GM21737 (cell line): ENCODE data around the gene PTH1R.

Experiments used
- ATAC-seq: cut with Tn5 transposase; IDR thresholded peaks from one replicate; pipeline ENCODE4 v1.9.1; 2021; ENCODE audit warnings: mild to moderate bottlenecking, moderate library complexity; ENCODE audit not compliant: unreplicated experiment

PTH1R gene

DNA sequence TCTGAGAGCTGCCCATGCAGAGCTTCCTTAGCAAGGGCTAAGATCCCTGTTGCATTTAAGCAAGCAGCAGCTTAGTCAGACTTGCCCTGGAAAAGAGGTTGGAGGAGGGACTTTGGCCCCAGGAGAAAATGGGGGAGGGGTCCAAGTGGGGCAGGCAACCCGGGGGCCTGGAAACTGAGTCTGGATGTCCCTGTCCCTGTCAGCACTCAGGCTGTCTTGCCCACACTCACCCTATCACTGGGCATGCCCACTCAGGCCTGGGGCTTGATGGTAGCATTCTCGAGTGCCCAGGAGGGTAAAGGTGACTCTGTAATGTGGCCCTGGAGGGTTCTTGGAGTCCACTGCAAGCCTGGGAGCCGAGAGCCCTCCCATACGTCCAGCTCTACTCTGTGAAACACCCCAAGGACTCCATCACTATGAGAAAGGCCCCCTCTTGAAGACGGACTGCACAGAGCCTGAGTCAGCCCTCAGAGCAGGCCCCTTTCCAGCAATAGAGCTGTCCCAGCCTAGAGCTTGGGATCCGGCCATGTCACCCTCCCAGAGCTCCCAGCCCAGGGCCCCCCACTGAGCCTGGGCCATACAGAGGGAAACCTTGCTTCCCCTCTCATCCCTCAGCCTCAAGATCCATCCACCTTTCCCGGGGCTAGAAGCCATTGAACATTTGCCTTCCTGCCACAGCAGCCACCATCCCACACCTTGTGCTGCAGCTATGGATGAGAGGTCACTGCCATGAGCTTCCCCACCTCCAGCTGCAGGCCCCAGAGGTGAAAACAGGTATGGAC lies 27.6 kb upstream of the PTH1R start:
- ATAC-seq, result no peak

DNA sequence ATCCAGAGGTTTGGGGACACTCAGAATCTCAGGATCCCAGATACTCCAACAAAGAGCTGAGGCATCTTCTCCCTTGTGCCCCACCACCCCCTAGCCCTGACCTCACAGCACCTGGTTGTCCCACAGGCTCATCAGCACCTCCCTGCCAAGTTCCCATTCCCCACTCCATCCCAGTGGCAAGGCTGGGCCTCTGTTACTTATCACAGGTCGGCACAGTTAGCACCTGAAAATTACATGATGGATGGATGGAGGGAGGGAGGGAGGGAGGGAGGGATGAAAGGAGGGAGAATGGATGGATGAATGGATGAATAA lies 27.1 kb upstream of the PTH1R start:
- ATAC-seq, result no peak

DNA sequence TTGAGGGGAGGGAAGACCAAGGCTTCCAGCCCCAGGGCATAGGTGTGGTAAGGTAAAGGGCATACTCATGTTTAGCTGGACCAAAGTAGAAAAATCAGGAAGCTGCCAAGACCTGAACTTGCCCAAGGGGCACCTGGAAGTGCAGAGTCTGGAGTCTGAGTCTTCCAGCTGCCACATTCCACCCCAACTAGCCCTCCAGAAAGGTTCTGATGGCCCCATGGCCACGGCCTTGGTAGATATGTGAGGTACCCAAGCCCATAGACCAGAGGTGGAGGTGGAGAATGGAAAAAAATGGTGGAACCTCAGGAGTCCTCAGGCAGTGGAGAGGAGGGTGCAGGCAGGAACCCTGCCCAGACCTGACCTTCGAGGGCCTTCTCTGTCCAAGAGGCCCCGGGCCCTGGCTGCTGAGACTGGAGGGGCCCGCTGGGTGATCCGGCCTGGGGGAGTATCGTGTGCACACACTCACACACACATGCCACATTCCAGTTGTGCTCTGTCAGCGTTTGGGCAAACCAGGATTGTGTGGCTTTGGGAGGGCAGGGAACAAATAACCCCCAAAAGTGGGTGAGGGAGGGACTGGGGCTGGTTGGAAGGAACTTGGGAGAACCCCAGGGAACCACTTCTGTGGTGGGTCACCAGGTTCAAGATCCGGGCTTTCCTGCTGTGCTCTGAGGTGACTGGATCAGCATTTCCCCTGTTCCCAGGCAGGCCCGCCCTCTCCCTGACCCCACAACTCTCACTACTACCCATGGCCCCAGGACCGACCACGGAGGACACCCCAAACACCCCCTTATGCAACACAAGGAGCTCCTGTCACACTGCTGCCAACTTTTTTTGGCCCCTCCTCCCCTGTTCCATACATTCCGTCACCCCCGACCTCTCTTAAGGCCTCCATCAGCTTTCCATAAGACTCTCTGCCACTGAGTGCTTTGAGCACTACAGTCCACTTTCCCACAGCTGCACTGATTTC lies 25.9 kb upstream of the PTH1R start:
- no peak for ATAC-seq

DNA sequence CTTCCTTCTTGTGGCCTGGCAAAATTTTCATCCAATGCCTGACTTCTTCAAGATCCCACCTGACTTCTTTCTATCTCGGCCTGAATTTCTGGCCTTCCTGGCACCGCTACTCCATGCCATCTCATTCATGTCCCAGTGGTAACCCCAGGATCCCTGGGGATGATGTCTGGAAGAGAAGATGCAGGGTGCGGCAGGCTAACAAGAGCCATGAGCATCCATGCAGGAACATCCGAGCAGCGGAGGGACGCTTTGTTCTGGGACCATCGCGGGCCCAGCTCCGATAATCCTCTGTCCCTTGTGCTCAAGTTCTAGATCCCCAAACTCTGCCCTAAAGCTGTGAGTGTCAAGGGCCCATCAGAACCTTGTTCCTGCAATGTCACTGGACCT lies 25.2 kb upstream of the PTH1R start:
- no peak for ATAC-seq

DNA sequence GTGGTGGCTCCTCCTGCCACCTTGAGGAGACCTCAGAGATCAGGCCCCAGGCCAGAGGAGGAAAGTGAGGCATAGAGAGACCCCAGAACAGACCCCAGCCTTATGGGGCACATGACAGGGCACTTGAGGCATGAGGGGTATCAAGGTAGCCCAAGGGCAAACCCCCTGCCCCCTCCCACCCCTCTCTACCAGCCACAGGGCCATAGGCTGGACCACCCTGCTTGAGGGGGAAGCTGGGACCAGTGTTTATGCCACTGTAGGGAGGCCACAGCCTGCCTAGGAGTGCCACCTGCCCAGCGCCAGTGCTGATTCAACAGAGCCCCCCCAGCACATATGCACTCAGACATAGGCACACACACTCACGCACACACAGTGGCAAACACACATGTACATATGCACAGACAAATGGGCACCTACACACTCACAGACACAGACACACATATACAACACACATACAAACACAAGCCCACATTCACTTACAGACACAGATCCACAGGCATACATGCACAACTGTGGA lies 24.6 kb upstream of the PTH1R start:
- ATAC-seq, result no peak

DNA sequence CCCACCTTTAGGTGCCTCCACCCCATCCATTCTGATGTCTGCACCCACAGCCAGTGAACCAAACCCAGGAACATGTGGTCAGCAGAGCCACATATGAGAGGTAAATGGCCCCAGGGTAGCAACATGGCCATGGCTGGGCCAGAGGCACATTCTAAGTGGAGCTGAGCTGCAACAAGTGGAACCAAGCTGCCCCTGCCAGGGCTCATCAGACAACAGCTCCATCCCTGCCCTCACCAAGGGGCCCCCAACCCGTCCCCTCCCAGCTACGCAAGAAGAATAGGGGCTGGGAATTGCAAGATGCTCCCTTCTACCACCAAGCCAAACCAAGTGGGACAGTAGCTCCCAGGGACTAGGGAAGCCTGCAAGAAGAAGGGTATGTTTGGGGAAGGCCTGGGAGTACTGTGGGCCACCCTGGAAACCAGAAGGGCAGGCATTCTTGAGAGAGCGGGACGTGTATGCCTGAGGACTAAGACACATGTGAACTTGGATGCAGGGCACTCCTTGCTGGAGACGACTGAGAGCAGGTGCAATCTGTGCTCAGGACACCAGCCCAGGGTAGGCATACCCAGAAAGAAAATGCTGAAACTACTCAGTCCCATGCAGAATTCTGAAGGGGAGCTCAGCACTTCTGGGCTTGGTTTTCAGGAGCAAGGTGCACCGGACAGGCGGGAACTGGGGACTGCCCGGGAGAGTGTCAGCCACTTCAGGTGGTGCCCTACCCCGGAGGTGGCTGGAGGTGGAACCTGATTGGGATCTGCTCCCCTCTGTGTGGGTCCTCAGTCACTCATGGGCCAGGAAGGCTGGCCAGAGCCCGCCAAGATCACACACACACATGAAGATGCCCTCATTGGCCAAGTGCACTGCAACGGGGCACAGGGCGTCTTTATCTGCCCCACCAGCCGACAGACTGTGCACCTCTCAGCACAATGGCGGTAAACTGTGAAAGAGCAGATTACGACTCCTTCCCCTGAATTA lies 23.8 kb upstream of the PTH1R start:
- ATAC-seq, result no peak

DNA sequence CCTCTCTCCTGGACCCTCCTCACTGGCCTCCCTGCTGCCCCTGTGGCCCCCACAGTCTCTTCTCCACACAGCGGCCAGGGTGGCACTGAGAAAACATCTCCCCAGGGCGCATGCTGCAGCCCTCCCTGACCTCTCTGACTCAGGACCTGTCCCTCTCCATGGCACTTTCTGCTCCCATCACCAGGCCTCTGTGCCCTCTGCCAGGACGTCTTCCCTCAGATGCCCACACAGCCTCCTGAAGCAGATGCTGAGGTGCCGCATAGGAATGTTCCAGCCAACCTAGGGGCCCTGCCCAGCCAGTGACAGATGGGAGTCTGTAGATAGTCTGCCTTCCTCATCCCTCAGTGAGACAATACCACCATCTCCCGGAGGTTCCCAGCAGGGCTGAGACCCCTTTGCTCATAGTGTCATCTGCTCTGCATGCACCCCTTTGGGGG lies 22.9 kb upstream of the PTH1R start:
- no peak for ATAC-seq

DNA sequence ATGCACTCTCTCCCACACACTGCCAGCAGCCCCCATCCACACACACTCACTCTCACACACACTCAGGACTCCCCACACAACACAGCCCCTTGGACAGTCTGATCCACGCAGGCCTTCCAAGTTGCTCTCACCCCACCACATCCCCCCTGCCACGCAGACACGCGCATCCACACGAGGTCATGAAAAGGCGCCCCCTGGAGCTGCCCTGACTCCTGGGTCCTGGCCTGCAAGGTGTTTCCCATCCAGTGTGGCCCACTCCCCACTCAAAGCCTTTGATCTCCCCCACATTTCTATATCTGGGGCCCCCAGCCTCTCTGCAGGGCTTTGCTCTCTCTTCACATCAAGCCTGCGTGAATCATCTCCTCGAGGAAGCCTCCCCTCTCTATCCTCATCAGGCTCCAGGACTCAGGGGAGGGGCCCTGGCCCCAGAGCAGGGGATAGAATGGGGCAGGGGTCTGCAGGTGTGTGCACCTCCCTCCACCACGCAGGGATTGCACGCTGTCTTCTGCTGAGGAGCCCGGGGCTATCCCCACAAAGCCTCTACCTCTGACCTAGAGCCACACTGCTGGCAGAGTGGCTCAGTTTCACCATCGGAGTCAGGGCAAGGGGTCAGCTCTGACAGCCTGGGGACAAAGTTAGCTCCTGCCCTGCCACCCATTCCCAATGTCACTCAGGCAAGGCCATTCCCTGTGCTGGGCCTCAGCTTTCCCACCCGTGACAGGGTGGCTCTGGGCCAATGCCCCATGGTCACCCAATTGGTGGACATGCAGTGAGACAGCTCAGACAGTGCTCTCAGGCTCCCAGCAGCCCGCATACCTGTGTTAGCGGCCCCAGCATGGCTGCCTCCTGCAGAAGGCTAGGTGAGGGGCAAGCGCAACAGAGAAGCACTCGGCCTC lies 20.7 kb upstream of the PTH1R start:
- no peak for ATAC-seq

DNA sequence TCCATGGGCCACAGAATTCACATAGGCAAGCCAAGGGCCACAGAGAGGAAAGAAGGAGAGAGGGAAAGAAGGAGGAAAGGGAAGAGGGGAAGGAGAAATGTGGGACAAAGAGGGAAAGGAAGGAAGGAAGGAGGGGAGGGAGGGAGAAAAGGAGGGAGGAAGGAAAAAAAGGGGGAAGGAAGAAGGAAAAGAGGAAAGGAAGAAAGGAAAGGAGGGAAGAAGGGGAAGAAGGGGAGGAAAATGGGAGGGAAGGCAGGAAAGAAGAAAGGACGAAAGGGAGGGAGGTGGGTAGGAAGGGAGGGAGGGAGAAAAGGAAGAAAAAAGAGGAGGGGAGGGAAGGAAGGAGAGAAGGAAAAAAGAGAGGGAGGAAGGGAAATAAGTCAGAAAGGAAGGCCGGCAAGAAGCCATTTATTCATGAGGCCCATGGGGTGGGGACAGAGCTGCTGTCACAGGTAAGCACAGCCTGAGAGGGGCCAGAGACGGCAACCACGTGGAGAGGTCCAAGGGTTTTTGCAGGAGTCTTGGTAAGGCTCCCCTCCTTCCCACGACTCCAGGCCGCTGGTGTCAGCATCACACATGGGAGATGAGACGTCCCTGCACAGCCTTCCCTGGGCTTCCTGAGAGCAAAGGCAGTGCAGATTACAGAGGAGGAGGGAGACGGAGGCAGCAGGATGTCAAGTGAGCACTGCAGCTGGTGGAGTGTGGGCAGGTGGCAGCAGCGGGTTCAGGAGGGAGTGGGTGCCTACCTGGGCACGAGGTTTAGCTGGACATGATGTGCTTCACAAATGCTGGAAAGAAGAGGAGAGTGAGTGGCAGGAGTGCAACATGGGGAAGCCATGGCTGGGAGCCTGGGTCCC lies 19.8 kb upstream of the PTH1R start:
- no peak for ATAC-seq

DNA sequence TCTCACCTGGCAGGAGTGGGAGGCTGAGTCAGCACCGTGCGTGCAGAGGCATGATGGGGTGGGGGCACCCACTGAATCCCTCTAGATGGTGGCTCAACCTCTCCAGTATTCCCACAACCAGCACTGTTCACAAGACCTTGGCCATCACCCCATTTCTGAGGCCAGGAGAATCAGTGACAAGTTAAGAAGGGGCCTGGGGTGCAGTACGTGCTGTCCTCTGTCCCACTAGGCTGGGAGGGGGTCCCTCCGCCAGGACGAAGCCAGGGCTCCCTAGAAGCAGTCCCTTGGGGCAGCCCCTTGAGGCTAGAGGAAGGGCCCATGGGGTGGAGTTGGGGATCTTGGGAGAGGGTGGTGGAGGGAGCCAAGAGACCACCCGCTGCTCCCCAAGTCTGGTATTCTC lies 19.1 kb upstream of the PTH1R start:
- ATAC-seq, result no peak

DNA sequence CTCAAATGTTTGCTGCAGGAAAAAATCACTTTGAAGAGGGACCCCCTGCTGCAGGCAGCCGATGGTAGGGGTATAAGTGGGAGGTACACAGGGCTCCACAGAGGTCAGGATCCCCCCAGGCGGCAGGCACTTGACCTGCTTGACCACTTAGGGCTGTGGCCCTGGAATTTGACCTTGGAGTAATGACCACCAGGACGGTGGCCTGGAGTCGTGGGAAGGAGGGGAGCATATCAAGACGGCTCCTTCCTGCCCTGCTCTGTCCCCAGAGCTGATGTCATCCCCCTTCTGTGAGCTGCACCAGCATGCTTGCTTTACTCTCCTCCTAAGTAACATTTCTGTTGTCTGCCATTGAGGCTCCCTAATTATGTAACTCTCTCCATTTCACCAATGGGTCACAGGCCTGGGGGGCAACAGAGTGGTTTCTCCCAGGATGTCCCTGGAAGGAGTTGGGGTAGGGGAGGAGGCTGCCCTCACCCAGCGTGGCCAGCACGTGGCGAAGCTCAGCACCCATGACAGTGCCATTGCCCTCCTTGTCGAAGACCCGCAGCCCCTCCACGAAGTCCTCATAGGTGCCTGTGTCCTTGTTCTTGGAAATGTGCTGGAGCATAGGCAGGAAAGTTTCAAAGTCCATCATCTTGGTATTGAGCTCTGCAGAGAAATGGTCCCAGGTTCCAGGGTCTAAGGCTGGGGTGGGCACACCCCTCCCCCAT lies 18.4 kb upstream of the PTH1R start:
- ATAC-seq, result no peak

DNA sequence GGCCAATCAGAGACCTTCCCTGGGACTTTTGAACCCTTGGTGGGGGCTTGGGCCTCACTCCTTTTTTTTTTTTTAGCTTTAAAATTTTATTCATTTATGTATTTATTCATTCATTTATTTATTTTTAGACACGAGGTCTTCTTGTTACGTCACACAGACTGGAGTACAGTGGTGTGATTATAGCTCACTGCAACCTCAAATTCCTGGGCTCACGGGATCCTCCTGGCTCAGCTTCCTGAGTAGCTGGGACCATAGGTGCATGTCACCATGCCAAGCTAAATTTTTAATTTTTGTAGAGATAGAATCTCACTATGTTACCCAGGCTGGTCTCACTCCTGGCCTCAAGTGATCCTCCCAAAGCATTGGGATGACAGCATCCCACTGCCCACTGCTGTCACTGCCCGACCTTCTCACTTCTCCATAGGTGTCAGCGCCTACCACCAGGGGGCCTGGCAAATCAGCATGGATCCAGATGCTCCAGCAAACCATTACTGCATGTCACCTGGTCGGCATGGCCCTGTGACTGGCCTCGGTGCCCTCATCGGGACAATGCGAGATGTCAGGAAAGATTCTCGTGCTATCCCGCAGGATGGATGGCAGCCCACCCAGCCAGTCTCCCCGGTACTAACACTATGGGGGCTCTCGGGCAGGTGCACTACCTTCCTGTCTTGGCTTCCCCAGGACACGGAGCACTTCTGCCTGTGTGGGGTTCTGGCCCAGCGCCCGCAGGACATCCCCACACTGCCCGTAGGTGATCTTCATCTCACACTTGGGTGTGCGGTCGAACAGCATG lies 17.3 kb upstream of the PTH1R start:
- no peak for ATAC-seq

DNA sequence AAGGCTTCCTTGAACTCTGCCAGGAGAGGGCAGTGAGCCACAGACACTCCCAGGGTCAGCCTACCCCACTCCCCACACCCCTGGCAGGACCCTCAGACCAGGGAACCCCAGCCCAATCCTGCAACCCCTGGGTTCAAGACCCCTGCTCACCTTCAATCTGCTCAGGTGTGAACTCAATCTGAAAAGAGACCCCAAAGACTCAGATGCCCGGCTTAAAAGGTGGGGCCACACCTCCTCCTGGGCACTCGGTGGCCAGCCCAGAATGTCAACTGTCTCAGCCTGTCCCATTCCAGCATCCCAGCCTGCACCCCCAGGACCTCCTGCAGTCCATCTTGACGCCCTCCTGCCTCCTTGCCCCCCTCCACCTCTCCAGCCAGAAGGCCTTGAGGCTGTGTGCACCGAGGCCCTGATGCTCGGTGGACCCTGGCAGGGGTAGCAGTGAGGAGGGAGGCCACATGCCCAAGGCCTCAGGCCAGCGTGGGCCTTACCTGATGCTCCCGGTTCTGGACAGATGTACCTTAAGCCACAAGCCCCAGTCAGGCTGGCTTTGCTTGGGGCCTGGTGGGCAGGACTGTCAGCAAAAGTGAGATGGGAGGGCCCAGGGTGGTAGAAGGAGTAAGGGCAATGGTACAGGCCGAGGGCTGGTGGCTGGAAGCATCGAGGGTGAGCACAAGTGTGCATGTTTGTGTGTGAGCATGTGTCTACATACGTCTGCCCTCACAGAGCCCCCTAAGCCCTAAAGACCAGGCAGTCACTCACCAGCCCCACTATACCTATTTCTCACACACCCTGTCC lies 16.5 kb upstream of the PTH1R start:
- ATAC-seq, result no peak

DNA sequence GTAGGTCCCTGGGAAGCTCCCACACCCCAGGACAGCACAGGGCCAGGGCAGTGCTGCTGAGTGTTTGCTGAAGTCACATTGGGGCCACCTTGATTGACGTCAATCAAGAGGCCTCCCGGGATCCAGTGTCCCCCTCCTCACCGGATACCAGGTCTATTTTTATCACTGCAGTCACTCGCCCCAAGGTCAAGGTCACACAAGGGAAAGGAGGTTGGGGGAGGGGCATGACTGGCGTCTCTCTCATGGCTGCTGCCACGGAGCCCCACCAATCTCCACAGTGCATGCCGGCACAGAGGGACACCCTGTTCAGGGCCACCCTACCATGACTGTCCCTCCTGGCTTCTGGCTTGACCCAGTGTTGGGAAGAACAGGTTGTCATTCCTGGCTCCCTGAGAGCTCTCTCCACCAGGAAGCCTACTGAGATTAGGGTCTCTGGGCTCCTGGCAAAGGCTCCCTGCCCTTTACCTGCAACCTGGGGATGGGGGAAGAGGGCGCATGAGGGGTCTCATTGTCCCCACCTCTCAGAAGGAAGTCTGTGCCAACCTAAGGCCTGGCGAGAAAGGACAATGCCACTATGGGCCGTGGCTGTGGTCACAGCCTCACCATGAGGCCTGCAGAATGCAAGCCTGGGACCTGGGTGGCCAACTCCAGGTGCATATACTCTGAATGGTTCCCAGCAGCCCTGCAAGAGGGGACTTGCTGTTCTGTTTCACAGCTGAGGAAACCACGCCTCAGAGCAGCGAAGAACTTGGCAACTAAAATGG lies 15.7 kb upstream of the PTH1R start:
- no peak for ATAC-seq

DNA sequence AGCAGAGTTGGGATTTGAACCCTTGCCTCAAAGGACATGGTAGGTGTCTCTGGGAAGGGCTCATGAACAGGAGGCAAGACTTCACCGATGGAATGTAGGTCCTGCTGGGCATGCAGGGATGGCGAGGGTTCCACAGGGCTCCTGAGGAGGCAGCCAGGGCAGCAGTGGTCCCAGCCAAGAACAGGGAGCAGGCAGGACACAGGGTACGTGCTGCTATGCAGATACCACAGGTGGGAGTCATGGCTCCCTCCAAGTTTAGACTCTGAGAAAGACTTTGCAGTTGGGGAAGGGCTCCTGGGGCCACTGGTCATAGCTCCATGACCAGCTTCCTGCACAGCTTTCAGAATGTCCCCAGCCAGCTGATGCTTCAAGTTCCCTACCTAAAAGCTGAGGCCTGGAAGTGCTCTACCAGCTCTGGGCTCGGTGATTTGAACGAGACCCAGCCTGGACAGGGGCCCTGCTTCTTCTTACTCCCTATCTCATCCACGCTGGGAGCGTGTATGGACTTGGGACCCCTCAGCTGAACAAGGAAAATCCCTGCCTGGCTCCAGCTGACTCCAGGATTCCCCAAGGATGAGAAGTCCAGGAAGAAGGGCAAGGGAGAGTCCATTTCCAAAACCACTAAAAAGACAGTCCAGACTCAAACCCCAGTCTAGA lies 15.0 kb upstream of the PTH1R start:
- no peak for ATAC-seq
